OCI-LY1 (cell line): ENCODE results near the gene BMERB1.

Experiments
- H2AFZ ChIP-seq: fragments of 200-600 bp; sonication (generic), shearing (Covaris generic); 2 replicates; pipeline ENCODE4 v1.6.0; 2014; ENCODE audit warnings: antibody characterized with exemption, mild to moderate bottlenecking, low read length
- H3F3A ChIP-seq: fragments of 200-600 bp; sonication (generic), shearing (Covaris generic); 2 replicates; pipeline ENCODE4 v1.6.0; 2014; ENCODE audit warnings: mild to moderate bottlenecking, antibody characterized with exemption, low read length, moderate library complexity; ENCODE audit not compliant: insufficient read depth
- H3K27ac ChIP-seq: fragments of 200-600 bp; sonication (generic); 2 replicates; pipeline ENCODE4 v1.5.1; 2014; ENCODE audit warnings: low read length, mixed run types, mild to moderate bottlenecking, low read depth; ENCODE audit not compliant: poor library complexity, severe bottlenecking
- H3K27me3 ChIP-seq: fragments of 200-600 bp; sonication (generic); 2 replicates; pipeline ENCODE4 v1.6.0; 2014; ENCODE audit warnings: antibody characterized with exemption, mild to moderate bottlenecking, low read length, moderate library complexity; ENCODE audit not compliant: insufficient read depth
- H3K36me3 ChIP-seq: fragments of 200-600 bp; sonication (generic); 2 replicates; pipeline ENCODE4 v1.6.1; 2014; ENCODE audit warnings: mild to moderate bottlenecking, antibody characterized with exemption, low read length, moderate library complexity, mixed read lengths; ENCODE audit not compliant: insufficient read depth
- H3K4me1 ChIP-seq: fragments of 200-600 bp; sonication (generic); 2 replicates; pipeline ENCODE4 v1.5.1; 2014; ENCODE audit warnings: mild to moderate bottlenecking, low read length, moderate library complexity; ENCODE audit not compliant: insufficient read depth, severe bottlenecking
- H3K4me2 ChIP-seq: fragments of 200-600 bp; sonication (generic), shearing (Covaris generic); 2 replicates; pipeline ENCODE4 v1.6.1; 2014; ENCODE audit warnings: low read length
- H3K4me3 ChIP-seq: fragments of 200-600 bp; sonication (generic); 2 replicates; pipeline ENCODE4 v1.5.1; 2014; ENCODE audit warnings: low read length, low read depth, mild to moderate bottlenecking, mixed read lengths; ENCODE audit not compliant: poor library complexity, severe bottlenecking
- H3K79me2 ChIP-seq: fragments of 200-600 bp; shearing (Covaris generic); 2 replicates; pipeline ENCODE4 v1.6.1; 2016; ENCODE audit warnings: mixed run types, low read length, mixed read lengths; ENCODE audit not compliant: insufficient read depth
- H3K9ac ChIP-seq: fragments of 200-600 bp; sonication (generic), shearing (Covaris generic); 2 replicates; pipeline ENCODE4 v1.6.1; 2014; ENCODE audit warnings: mild to moderate bottlenecking, low read length, mixed read lengths
- H3K9me2 ChIP-seq: fragments of 200-600 bp; sonication (generic), shearing (Covaris generic); 2 replicates; pipeline ENCODE4 v1.6.1; 2014; ENCODE audit warnings: low read depth, mild to moderate bottlenecking, low read length, mixed read lengths
- H3K9me3 ChIP-seq: fragments of 200-600 bp; shearing (Covaris generic); 2 replicates; pipeline ENCODE4 v1.6.1; 2014; ENCODE audit warnings: low read length, mixed read lengths
- H4K20me1 ChIP-seq: fragments of 200-600 bp; sonication (generic), shearing (Covaris generic); 2 replicates; pipeline ENCODE4 v1.6.0; 2016; ENCODE audit warnings: mild to moderate bottlenecking, low read length; ENCODE audit not compliant: insufficient read depth
- EZH2 ChIP-seq: fragments of 200-600 bp; sonication (generic), shearing (Covaris generic); IDR thresholded peaks from 2 replicates; pipeline ENCODE4 v1.8.0; 2017; ENCODE audit warnings: borderline replicate concordance, mixed run types, mild to moderate bottlenecking, antibody characterized with exemption, low read length, moderate library complexity, mixed read lengths
- TF ChIP-seq, protein P1 (sequence below): fragments of 200-600 bp; sonication (generic), shearing (Covaris generic); IDR thresholded peaks from 2 replicates; pipeline ENCODE4 v1.5.1; 2017; ENCODE audit warnings: mild to moderate bottlenecking, antibody characterized with exemption, low read length, moderate library complexity, mixed read lengths

Gene BMERB1

DNA sequence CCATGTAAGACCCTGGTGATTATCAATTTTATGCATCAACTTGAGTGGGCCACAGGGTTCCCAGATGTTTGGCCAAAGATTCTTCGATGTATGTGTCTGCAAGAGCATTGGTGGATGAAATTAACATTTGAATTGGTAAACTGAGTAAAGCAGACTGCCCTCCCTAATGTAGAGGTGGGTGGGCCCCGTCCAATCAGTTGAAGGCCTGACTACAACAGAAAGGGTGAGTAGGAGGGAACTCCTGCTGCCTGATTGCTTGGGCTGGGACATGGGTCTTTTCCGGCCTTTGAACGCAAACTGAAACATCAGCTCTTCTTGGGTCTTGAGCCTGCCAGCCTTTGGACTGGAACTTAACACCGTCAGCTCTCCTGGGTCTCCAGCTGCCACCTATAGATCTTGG lies 90.6 kb downstream of the BMERB1 start:
- Histone ChIP-seq H3K4me1 (peaks cover 7% of the 10 kb centered on the region), H3K36me3 (no peaks in the 10 kb centered on the region), H2AFZ (no peak overlapping the region), H3K27me3 (peaks cover 4% of the 10 kb centered on the region; the same call in 1 of the 2 replicates), H3K9me2 (no peaks in the 10 kb centered on the region), H3K4me2 (no peak overlapping the region), H3K9ac (no peak overlapping the region), H4K20me1 (no peaks in the 10 kb centered on the region), H3K9me3 (no peaks in the 10 kb centered on the region), H3K79me2 (no peaks in the 10 kb centered on the region), H3K27ac (no peak overlapping the region), H3K4me3 (no peak overlapping the region), H3F3A (no peaks in the 10 kb centered on the region)
- TF ChIP-seq, protein P1, sequence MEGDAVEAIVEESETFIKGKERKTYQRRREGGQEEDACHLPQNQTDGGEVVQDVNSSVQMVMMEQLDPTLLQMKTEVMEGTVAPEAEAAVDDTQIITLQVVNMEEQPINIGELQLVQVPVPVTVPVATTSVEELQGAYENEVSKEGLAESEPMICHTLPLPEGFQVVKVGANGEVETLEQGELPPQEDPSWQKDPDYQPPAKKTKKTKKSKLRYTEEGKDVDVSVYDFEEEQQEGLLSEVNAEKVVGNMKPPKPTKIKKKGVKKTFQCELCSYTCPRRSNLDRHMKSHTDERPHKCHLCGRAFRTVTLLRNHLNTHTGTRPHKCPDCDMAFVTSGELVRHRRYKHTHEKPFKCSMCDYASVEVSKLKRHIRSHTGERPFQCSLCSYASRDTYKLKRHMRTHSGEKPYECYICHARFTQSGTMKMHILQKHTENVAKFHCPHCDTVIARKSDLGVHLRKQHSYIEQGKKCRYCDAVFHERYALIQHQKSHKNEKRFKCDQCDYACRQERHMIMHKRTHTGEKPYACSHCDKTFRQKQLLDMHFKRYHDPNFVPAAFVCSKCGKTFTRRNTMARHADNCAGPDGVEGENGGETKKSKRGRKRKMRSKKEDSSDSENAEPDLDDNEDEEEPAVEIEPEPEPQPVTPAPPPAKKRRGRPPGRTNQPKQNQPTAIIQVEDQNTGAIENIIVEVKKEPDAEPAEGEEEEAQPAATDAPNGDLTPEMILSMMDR: no peak
- TF ChIP-seq EZH2: no peak

DNA sequence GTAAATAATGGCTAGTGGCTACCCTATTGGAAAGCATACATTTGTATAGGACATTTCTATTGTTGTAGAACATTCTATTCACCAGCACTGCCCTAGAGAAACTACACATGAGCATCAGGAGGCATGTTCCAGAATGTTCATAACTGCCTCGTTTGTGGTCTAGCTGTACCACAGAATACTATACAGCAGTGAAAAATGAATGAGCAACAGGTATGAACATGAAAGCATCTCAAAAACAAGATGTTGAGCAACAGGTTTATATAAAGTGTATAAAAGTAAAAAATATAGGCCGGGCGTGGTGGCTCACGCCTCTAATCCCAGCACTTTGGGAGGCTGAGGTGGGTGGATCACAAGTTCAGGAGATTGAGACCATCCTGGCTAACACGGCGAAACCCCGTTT lies 91.7 kb downstream of the BMERB1 start:
- Histone ChIP-seq H3K4me1 (peaks cover 7% of the 10 kb centered on the region), H3K9me3 (no peaks in the 10 kb centered on the region), H3K27me3 (peaks cover 4% of the 10 kb centered on the region; the same call in 1 of the 2 replicates), H3K9me2 (no peaks in the 10 kb centered on the region), H3K9ac (no peak overlapping the region), H3K36me3 (no peaks in the 10 kb centered on the region), H3K79me2 (no peaks in the 10 kb centered on the region), H3F3A (no peaks in the 10 kb centered on the region), H2AFZ (no peak overlapping the region), H3K4me2 (no peak overlapping the region), H3K4me3 (no peak overlapping the region), H4K20me1 (no peaks in the 10 kb centered on the region), H3K27ac (no peak overlapping the region)
- TF ChIP-seq, protein P1: no peak
- no peak for TF ChIP-seq EZH2

DNA sequence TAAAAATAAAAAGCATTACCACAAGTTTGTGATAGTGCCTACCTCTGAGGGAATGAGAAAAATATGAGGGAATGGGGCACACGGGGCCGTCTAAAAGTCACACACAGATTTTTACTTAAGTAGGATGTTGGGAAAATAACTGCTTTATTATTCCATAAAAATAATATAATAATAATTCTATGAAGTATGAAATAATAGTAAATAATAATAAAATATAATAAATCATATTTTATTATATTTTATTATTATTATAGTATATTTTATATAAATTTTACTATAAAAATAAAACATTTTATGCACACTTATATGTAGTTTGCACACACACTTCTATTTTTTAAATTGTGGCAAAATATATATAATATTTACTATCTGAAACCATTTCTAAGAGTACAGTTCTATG lies 92.3 kb downstream of the BMERB1 start:
- peaks cover 7% of the 10 kb centered on the region for H3K4me1 ChIP-seq
- H2AFZ ChIP-seq: no peak overlapping the region
- H3K27ac ChIP-seq: no peak overlapping the region
- no peak overlapping the region for H3K4me3 ChIP-seq
- no peaks in the 10 kb centered on the region for H3K79me2 ChIP-seq
- no peak for TF ChIP-seq EZH2
- TF ChIP-seq, protein P1: no peak
- no peaks in the 10 kb centered on the region for H3K36me3 ChIP-seq
- H3K9ac ChIP-seq: no peak overlapping the region
- H3K9me3 ChIP-seq: no peaks in the 10 kb centered on the region
- H3K4me2 ChIP-seq: no peak overlapping the region
- no peaks in the 10 kb centered on the region for H3F3A ChIP-seq
- no peaks in the 10 kb centered on the region for H4K20me1 ChIP-seq
- peaks cover 3% of the 10 kb centered on the region; the same call in 1 of the 2 replicates for H3K27me3 ChIP-seq
- H3K9me2 ChIP-seq: no peaks in the 10 kb centered on the region
